ENCODE data around the gene PLXDC2.

DNA sequence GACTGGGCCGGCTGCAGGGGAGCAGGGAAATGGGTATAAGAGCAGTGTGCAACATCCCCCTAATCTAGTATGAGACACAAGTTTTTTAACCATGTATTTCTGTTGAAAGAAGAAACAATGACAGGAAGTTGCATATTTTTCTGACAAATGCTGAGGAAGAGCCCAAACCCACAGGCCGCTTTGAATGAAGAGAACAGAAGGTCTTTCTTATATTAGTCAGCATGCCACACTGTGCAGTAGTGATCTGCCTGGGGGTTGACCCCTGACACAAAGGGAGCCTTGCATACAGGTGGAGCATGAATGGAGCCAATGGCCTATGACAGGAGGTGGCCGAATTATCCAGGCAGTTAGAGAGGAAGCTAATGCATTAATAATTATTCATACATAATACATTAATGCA lies 518.3 kb downstream of the PLXDC2 start:
- TF ChIP-seq, protein P1, sequence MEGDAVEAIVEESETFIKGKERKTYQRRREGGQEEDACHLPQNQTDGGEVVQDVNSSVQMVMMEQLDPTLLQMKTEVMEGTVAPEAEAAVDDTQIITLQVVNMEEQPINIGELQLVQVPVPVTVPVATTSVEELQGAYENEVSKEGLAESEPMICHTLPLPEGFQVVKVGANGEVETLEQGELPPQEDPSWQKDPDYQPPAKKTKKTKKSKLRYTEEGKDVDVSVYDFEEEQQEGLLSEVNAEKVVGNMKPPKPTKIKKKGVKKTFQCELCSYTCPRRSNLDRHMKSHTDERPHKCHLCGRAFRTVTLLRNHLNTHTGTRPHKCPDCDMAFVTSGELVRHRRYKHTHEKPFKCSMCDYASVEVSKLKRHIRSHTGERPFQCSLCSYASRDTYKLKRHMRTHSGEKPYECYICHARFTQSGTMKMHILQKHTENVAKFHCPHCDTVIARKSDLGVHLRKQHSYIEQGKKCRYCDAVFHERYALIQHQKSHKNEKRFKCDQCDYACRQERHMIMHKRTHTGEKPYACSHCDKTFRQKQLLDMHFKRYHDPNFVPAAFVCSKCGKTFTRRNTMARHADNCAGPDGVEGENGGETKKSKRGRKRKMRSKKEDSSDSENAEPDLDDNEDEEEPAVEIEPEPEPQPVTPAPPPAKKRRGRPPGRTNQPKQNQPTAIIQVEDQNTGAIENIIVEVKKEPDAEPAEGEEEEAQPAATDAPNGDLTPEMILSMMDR (IDR thresholded peaks at IDR 0.05; ENCODE audit: low read depth, low read length, poor library complexity, severe bottlenecking): no peak
- TF ChIP-seq EZH2phosphoT487 (IDR thresholded peaks at IDR 0.05; ENCODE audit: borderline replicate concordance, low read length): no peak
